Brain microvascular endothelial cell (primary cell): Measurements from ENCODE around the gene LTBP3.

Experiments
- DNase-seq: peaks from one replicate; pipeline ENCODE4 v3.0.0-alpha.2; 2020
- H3K27ac ChIP-seq: fragments of 250-450 bp; sonication (Bioruptor Pico); 2 replicates; pipeline ENCODE4 v1.5.1; 2020; ENCODE audit warnings: mild to moderate bottlenecking, moderate library complexity
- H3K27me3 ChIP-seq: fragments of 250-450 bp; sonication (Bioruptor Pico); replicated peaks from 2 replicates; pipeline ENCODE4 v1.5.1; 2020; ENCODE audit warnings: mild to moderate bottlenecking
- H3K36me3 ChIP-seq: fragments of 250-450 bp; sonication (Bioruptor Pico); replicated peaks from 2 replicates; pipeline ENCODE4 v1.5.1; 2020; ENCODE audit warnings: mild to moderate bottlenecking
- H3K4me3 ChIP-seq: 2 replicates; pipeline ENCODE4 v1.5.1; 2011; ENCODE audit warnings: low read depth, mild to moderate bottlenecking, control low read depth, low read length, moderate library complexity
- in situ Hi-C: cut with HindIII; loops from 2 replicates; pipeline ENCODE4 v1.10.0; 2017; ENCODE audit warnings: low sequenced_read_pairs, low pct_ligation_motif_present
- TF ChIP-seq, protein P1 (sequence below): IDR thresholded peaks from 2 replicates; pipeline ENCODE4 v1.5.1; 2011; ENCODE audit warnings: low read depth, mild to moderate bottlenecking, moderate library complexity, low read length, control low read depth, inconsistent platforms; ENCODE audit errors: missing control alignments

Gene LTBP3

DNA sequence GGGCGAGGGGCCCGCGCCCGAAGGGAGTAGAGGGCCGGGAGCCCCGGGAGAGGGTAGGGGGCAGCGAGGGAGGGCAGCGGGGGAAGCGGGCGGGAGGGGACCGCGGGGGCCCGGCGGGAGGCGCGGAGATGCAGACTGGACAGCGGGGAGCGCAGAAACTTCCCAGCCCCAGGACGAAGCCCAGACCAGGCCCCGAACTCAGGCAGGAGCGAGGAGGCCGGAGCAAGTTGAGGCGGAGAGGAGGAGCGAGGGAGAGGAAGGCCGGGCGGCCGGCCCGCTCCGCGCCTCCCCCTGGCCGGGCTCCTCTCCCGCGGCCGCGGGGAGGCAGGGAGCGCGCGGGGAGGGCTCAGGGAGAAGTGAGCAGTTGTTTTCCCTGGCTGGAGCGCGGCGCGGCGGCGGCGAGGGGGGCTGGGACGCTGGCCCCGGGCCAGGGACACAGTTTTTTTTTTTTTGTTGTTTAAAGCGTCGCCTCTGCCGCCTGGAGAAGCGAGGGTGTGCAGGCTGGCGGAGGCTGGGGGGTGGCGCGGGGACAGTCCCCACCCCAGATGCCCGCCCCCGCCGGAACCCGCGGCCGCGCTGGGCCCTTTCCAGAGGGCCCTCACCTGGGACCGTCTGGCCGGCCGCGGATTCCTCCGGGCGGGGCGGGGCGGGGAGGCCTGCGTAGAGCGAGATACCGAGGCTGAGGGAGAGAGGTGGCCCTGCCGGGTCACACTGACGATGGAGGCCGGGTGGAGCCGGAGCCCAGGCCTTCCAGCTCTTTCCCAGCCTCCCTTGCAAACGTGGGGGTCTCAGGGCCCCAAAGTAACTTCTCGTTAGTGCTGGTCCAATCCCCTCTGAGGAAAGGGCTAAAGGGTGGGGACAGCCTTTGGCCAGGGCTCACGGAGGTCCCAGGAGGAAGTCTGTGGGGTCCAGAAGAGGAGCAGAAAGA lies at the start of gene LTBP3:
TSS of gene LTBP3 (minus strand) at position 358 of the 928 bp plus-strand sequence. CDS start 400 bp downstream, outside the sequence.
- Histone ChIP-seq H3K36me3 (peaks cover 7% of the 10 kb centered on the region), H3K27me3 (no peaks in the 10 kb centered on the region), H3K4me3 (peak within 1 kb of the TSS; percentile 73), H3K27ac (peak within 1 kb of the TSS; percentile 89)
- in situ Hi-C loops: no loop called here
- TF ChIP-seq, protein P1, sequence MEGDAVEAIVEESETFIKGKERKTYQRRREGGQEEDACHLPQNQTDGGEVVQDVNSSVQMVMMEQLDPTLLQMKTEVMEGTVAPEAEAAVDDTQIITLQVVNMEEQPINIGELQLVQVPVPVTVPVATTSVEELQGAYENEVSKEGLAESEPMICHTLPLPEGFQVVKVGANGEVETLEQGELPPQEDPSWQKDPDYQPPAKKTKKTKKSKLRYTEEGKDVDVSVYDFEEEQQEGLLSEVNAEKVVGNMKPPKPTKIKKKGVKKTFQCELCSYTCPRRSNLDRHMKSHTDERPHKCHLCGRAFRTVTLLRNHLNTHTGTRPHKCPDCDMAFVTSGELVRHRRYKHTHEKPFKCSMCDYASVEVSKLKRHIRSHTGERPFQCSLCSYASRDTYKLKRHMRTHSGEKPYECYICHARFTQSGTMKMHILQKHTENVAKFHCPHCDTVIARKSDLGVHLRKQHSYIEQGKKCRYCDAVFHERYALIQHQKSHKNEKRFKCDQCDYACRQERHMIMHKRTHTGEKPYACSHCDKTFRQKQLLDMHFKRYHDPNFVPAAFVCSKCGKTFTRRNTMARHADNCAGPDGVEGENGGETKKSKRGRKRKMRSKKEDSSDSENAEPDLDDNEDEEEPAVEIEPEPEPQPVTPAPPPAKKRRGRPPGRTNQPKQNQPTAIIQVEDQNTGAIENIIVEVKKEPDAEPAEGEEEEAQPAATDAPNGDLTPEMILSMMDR: no peak
- peak; percentile 69 for DNase-seq

DNA sequence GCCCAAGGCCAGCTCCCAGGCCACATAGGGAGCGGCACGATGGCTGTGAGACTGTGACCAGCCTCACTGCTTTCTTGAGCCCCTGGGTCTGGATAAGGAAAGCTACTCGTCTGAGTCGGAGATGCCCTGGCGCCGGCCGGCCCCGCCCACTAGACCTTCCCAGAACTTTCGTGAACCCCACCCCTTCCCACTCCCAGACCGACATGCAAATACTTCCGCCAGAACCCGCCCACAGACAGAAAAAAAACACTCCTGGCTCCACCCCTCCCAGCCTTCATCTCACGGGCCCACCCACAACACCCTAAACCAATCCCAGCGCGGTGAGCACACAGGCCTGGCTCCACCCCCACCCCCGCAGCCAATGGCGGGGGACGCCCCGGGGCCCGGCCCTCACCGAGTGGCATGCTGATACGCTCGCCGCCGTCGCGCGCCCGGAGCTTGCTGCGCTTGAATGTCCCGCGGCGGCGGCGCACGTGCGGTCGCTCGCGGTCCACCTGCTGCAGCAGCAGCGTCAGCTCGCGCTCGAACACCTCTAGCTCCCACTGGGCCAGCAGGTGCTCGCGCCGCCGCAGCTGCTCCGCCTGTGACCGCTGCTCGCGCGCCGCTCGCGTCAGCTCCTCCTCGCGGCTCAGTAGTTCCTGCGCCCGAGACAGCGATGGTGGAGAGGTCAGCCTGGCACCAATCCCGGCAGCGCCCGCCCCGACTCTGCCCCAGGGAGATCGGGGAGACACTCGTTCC lies 48.9 kb upstream of the LTBP3 start:
- Histone ChIP-seq H3K27me3 (no peaks in the 10 kb centered on the region), H3K27ac (no peak overlapping the region)

GRCh38 chr11:65604258-65604657 lies 46.1 kb upstream of the LTBP3 start:
- Histone ChIP-seq H3K36me3 (peaks cover 37% of the 10 kb centered on the region), H3K27me3 (no peaks in the 10 kb centered on the region), H3K4me3 (no peak overlapping the region), H3K27ac (no peak overlapping the region)
- DNase-seq: no peak
- TF ChIP-seq, protein P1: no peak
- in situ Hi-C loops: no loop called here

More for the DNA sequence above, 48.9 kb upstream of the LTBP3 start:
- in situ Hi-C loops: no loop called here
- peak overlapping the region; percentile 35 for H3K4me3 ChIP-seq
- TF ChIP-seq, protein P1: no peak
- peak; percentile 91 for DNase-seq
- peaks cover 37% of the 10 kb centered on the region for H3K36me3 ChIP-seq

GRCh38 chr11:65599955-65600246 lies 41.7 kb upstream of the LTBP3 start:
- no peak for DNase-seq
- in situ Hi-C loops: no loop called here
- Histone ChIP-seq H3K27ac (no peak overlapping the region), H3K4me3 (no peak overlapping the region), H3K27me3 (no peaks in the 10 kb centered on the region), H3K36me3 (peaks cover 30% of the 10 kb centered on the region)
- TF ChIP-seq, protein P1: no peak

- in situ Hi-C loops: no loop called here
- Histone ChIP-seq H3K27me3 (no peaks in the 10 kb centered on the region), H3K36me3 (peaks cover 25% of the 10 kb centered on the region), H3K4me3 (no peak overlapping the region), H3K27ac (no peak overlapping the region)
- no peak for DNase-seq
- TF ChIP-seq, protein P1: no peak
Observed at GRCh38 chr11:65599216-65599954, 41.2 kb upstream of the LTBP3 start.
